Measurements from ENCODE around the gene STK32B. TPM values are rescaled to one million over a fixed set of nuclear protein-coding genes. Genes with fewer than 3 reads are reported as not detected.
A peak's percentile ranks its signal among the peaks of the same experiment; 100 is the strongest.

The STK32B gene
- total and polyA plus RNA-seq, 2 donors (not counting 3 experiments of a cell fraction or from before 2014, with no cell fraction given), result 5.6 to 7.8 TPM

GRCh38 chr4:5030927-5031326, 20.4 kb upstream of the STK32B start:
- no peak for FAIRE-seq
- no peaks in the 10 kb centered on the region for H4K20me1 ChIP-seq (replicated peaks; ENCODE audit: control insufficient read depth, extremely low read depth, insufficient read depth, low read length)
- no peaks in the 10 kb centered on the region for H3K36me3 ChIP-seq (ENCODE audit: control insufficient read depth in 2 of 2, extremely low read depth in 1 of 2, insufficient read depth in 2 of 2, low read length in 2 of 2)
- no peak overlapping the region for H3K4me2 ChIP-seq (ENCODE audit: insufficient read depth, low read length)
- no peak for DNase-seq (ENCODE audit: low read depth, low spot score)
- dilution Hi-C loops (cut with MboI; ENCODE audit: extremely low pct_ligation_motif_present, low sequenced_read_pairs), result no loop called here
- CTCF ChIA-PET, result interaction anchor here (1.3 to 5.9 kb wide), 5 partner anchors 11 to 37 kb away, joined by 5 to 54 read pairs (median 6); partner anchors contain the start of gene STK32B
- intact Hi-C loops (cut with micrococcal nuclease), result loop anchor here (5.0 to 10.0 kb wide), 3 partner anchors 34 to 1244 kb away; no protein-coding TSS in a partner anchor
- no peak overlapping the region for H2AFZ ChIP-seq (ENCODE audit: low read depth, low read length)
- H3K27ac ChIP-seq (ENCODE audit: insufficient read depth, low read depth, low read length), result peak overlapping the region; percentile 85
- H3K79me2 ChIP-seq (ENCODE audit: control insufficient read depth, insufficient read depth, low read length), result no peaks in the 10 kb centered on the region
- no peaks in the 10 kb centered on the region for H3K27me3 ChIP-seq (ENCODE audit: control insufficient read depth in 2 of 2, insufficient read depth in 2 of 2, low read length in 2 of 2)
- no TSS peak for BruUV-seq (replicated peaks)
- H3K9me1 ChIP-seq (replicated peaks; ENCODE audit: control insufficient read depth, extremely low read depth, insufficient read depth, low read length), result no peaks in the 10 kb centered on the region
- H3K9ac ChIP-seq (replicated peaks; ENCODE audit: extremely low read depth, insufficient read depth, low read length), result peak overlapping the region; percentile 39
- POLR2A ChIA-PET, result interaction anchor here (1.8 kb wide), 1 partner anchor 13 kb away, joined by 4 read pairs; no protein-coding TSS in a partner anchor
- H3K9me3 ChIP-seq (replicated peaks; ENCODE audit: control insufficient read depth, insufficient read depth, low read length), result no peaks in the 10 kb centered on the region
- peaks cover 48% of the 10 kb centered on the region for H3K4me1 ChIP-seq (ENCODE audit: control insufficient read depth, extremely low read depth, insufficient read depth, low read length)
- TF ChIP-seq CTCF (IDR thresholded peaks at IDR 0.05; ENCODE audit: extremely low read depth in 1 of 2, insufficient read depth in 1 of 2, low read depth in 1 of 2, low read length in 2 of 2) (no peak), POLR2A (IDR thresholded peaks at IDR 0.05; ENCODE audit: low read depth, low read length) (no peak), EZH2 (IDR thresholded peaks at IDR 0.05; ENCODE audit: borderline replicate concordance, low read depth, low read length, severe bottlenecking) (no peak), MAX (IDR thresholded peaks at IDR 0.05; ENCODE audit: insufficient read depth, insufficient read length) (no peak), FOS (IDR thresholded peaks at IDR 0.05; ENCODE audit: borderline replicate concordance, insufficient read depth, low read length) (no peak), MYC (IDR thresholded peaks at IDR 0.05; ENCODE audit: low read depth, low read length) (no peak), GATA2 (IDR thresholded peaks at IDR 0.05; ENCODE audit: insufficient read depth, insufficient read length, low read depth, low read length) (no peak), POLR2AphosphoS5 (IDR thresholded peaks at IDR 0.05; ENCODE audit: insufficient read depth, low read depth, low read length) (no peak), JUN (IDR thresholded peaks at IDR 0.05; ENCODE audit: borderline replicate concordance, insufficient read depth, insufficient read length, low read depth) (no peak)
- H3K4me3 ChIP-seq (replicated peaks in 1 of 3; ENCODE audit: insufficient read depth in 1 of 3, low read depth in 1 of 3, low read length in 3 of 3), result no peak overlapping the region

Data from endothelial cell of umbilical vein (primary cell).